Measurements from ENCODE around the gene CNTN5.
"Not testable (repeated sequence)": the region's sequence is repeated elsewhere in the genome, so short reads cannot be mapped to it uniquely, and the experiment has no call there.

The CNTN5 gene

DNA sequence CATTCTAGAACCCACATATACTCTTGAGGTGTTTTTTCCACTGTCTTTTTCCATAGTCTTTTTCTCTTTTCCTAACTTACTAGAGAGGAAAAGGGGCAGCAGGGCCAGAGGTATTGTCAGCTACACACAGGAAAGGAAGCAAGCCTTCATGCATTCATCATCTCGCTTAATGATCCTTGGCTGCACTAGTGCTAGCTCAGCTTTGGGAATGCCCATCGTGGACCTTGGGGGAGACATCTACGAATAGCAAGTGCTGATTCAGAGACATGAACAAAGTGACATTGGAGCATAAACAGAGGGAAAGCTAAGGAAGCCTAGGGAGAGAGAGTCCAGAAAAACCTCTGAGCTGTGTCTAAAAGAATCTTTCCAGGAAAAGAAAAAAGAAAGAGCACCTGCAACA lies 1200.1 kb downstream of the CNTN5 start:
- H2AFZ ChIP-seq (ENCODE audit: low read length, unreplicated experiment): no peak overlapping the region
- no peaks in the 10 kb centered on the region for H3K27me3 ChIP-seq (ENCODE audit: insufficient read depth, low read length)
- no peak overlapping the region for H3K27ac ChIP-seq (ENCODE audit: low read depth, low read length)
- no peaks in the 10 kb centered on the region for H3K4me1 ChIP-seq (ENCODE audit: control insufficient read depth, insufficient read depth, low read length, unreplicated experiment)
- H3K4me3 ChIP-seq (ENCODE audit: low read depth, low read length): no peak overlapping the region
- H3K79me2 ChIP-seq (ENCODE audit: control insufficient read depth, insufficient read depth, low read length, unreplicated experiment): no peaks in the 10 kb centered on the region
- no peaks in the 10 kb centered on the region for H3K36me3 ChIP-seq (ENCODE audit: insufficient read depth, low read length)

DNA sequence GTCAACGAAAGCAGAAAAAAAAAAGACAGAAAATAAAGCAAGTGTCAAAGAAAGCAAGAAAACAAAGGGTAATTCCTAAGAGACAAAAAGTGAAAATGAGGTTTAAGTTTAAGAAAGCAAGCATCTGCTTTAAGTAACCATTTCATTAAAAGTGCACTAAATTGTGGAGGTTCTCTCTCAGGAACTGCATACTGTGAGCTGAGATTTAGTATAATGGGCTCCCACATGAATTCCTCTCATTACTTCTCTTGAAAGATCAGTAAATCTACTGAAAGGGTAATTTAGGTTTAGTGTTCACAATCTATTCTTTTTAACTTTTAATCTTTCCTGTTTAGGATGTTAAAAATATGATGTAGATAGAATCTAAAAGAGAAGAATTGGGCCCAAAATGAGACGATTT lies 1201.0 kb downstream of the CNTN5 start:
- Histone ChIP-seq H3K27me3 (ENCODE audit: insufficient read depth, low read length) (no peaks in the 10 kb centered on the region), H2AFZ (ENCODE audit: low read length, unreplicated experiment) (no peak overlapping the region), H3K36me3 (ENCODE audit: insufficient read depth, low read length) (no peaks in the 10 kb centered on the region), H3K4me3 (ENCODE audit: low read depth, low read length) (no peak overlapping the region), H3K27ac (ENCODE audit: low read depth, low read length) (no peak overlapping the region), H3K79me2 (ENCODE audit: control insufficient read depth, insufficient read depth, low read length, unreplicated experiment) (no peaks in the 10 kb centered on the region), H3K4me1 (ENCODE audit: control insufficient read depth, insufficient read depth, low read length, unreplicated experiment) (no peaks in the 10 kb centered on the region)

DNA sequence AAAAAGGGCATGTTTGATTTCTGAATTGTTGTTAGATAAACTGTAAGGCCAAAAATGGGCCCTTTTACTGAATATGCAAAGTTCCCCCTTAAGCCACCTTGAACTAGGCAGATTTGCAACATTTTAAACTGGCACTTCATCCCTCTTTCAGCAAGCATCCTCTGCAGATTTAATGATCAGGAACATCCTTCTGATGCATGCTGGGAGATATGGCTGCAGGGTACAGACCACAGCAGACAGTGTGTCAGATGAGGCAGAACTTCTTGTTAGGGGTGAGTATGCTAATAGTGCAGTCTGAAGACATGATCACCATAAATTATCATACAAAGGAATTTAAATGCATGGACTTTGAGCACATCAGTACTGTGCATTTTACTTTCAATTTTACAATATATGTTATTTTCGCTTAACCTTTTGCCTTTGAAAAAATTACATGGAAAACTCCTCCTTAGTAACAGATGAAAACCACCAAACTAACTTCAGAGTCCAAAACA lies 1203.8 kb downstream of the CNTN5 start:
- no peaks in the 10 kb centered on the region for H3K36me3 ChIP-seq (ENCODE audit: insufficient read depth, low read length)
- H2AFZ ChIP-seq (ENCODE audit: low read length, unreplicated experiment): no peak overlapping the region
- H3K79me2 ChIP-seq (ENCODE audit: control insufficient read depth, insufficient read depth, low read length, unreplicated experiment): no peaks in the 10 kb centered on the region
- no peak overlapping the region for H3K4me3 ChIP-seq (ENCODE audit: low read depth, low read length)
- H3K27ac ChIP-seq (ENCODE audit: low read depth, low read length): no peak overlapping the region
- H3K4me1 ChIP-seq (ENCODE audit: control insufficient read depth, insufficient read depth, low read length, unreplicated experiment): no peaks in the 10 kb centered on the region
- no peaks in the 10 kb centered on the region for H3K27me3 ChIP-seq (ENCODE audit: insufficient read depth, low read length)

DNA sequence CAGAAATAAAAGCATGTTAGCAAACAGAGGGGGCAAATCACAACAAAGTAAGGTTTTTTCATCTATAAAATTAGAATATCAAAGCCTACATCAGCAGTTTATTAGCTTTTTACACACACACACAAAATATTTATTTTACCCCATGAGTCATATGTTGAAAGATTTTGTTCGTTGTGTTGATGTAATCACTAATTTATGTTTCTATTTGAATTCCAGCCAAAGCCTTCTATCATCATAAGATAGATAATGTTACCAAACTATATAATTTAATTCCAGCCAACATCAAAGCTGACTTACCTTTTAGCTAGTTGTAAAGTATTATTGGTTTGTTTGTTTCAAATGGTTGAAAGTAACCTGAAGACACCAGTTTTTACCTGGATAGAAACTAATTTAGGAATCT lies 1208.3 kb downstream of the CNTN5 start:
- Histone ChIP-seq H2AFZ (ENCODE audit: low read length, unreplicated experiment) (no peak overlapping the region), H3K4me1 (ENCODE audit: control insufficient read depth, insufficient read depth, low read length, unreplicated experiment) (no peaks in the 10 kb centered on the region), H3K27me3 (ENCODE audit: insufficient read depth, low read length) (no peaks in the 10 kb centered on the region), H3K79me2 (ENCODE audit: control insufficient read depth, insufficient read depth, low read length, unreplicated experiment) (no peaks in the 10 kb centered on the region), H3K27ac (ENCODE audit: low read depth, low read length) (no peak overlapping the region), H3K36me3 (ENCODE audit: insufficient read depth, low read length) (no peaks in the 10 kb centered on the region), H3K4me3 (ENCODE audit: low read depth, low read length) (no peak overlapping the region)

DNA sequence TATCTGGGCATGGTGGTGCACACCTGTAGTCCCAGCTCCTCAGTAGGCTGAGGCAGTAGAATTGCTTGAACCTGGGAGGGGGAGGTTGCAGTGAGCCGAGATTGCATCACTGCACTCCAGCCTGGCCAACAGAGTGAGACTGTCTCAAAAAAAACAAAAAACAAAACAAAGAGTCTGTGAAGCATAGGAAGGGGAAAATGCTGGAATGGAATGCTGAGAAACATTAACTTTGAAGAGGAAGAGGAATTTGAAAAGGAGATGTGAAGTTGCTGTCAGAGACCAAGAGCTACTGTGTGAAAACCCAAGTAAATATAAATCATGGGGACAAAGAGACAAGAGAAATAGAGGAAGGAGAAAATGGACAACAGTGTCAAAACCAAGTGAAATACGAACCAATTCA lies 1211.3 kb downstream of the CNTN5 start:
- Histone ChIP-seq H3K79me2 (ENCODE audit: control insufficient read depth, insufficient read depth, low read length, unreplicated experiment) (no peaks in the 10 kb centered on the region), H2AFZ (ENCODE audit: low read length, unreplicated experiment) (no peak overlapping the region), H3K4me3 (ENCODE audit: low read depth, low read length) (no peak overlapping the region), H3K4me1 (ENCODE audit: control insufficient read depth, insufficient read depth, low read length, unreplicated experiment) (no peaks in the 10 kb centered on the region), H3K27ac (ENCODE audit: low read depth, low read length) (no peak overlapping the region), H3K36me3 (ENCODE audit: insufficient read depth, low read length) (no peaks in the 10 kb centered on the region), H3K27me3 (ENCODE audit: insufficient read depth, low read length) (no peaks in the 10 kb centered on the region)

DNA sequence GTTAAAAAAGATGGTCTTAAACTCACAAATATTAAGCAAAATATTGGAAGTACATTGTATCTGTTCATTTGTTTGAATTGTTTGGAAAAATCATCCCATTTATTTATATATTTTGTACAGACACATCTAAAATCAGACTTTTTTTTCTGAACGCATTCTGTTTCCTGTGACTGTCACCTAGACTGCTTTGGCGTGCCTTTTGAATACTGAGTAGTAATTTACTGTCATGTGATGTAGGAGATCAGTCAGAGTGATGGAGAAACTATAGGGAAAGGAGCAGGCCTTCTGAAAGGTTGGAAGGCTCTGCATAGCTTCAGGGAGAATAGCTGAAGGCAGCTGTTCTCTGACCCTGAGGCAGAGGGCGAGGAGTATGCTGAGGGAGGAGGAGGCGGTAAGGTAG lies 1214.3 kb downstream of the CNTN5 start:
- Histone ChIP-seq H3K27ac (ENCODE audit: low read depth, low read length) (no peak overlapping the region), H3K4me3 (ENCODE audit: low read depth, low read length) (no peak overlapping the region), H3K36me3 (ENCODE audit: insufficient read depth, low read length) (no peaks in the 10 kb centered on the region), H2AFZ (ENCODE audit: low read length, unreplicated experiment) (no peak overlapping the region), H3K27me3 (ENCODE audit: insufficient read depth, low read length) (no peaks in the 10 kb centered on the region), H3K4me1 (ENCODE audit: control insufficient read depth, insufficient read depth, low read length, unreplicated experiment) (no peaks in the 10 kb centered on the region), H3K79me2 (ENCODE audit: control insufficient read depth, insufficient read depth, low read length, unreplicated experiment) (no peaks in the 10 kb centered on the region)

DNA sequence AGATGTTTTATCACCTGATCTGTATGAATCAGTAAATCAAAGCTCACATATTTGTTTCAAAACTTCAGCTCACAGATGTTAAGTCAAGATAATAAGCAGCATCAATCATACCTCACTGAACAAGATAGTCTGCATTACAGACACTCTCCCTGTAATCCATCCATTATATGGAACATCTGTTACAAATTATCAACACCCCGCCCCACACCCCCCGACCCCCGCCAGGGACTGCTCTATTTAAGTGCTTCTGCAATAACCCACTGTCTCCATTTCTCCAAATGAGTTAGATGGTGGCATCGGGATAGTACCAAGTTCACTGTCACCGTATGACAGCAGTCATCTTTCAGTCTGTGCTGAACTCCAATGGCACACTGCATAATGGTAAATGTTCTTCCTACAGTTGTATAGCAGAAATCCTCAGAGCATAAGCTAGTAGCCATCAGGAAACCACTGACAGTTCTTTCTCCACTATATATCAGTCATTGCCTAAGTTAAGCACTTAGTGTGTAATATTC lies 1219.3 kb downstream of the CNTN5 start:
- Histone ChIP-seq H3K4me1 (ENCODE audit: control insufficient read depth, insufficient read depth, low read length, unreplicated experiment) (no peaks in the 10 kb centered on the region), H2AFZ (ENCODE audit: low read length, unreplicated experiment) (no peak overlapping the region), H3K4me3 (ENCODE audit: low read depth, low read length) (no peak overlapping the region), H3K27ac (ENCODE audit: low read depth, low read length) (no peak overlapping the region), H3K27me3 (ENCODE audit: insufficient read depth, low read length) (no peaks in the 10 kb centered on the region), H3K36me3 (ENCODE audit: insufficient read depth, low read length) (no peaks in the 10 kb centered on the region), H3K79me2 (ENCODE audit: control insufficient read depth, insufficient read depth, low read length, unreplicated experiment) (no peaks in the 10 kb centered on the region)

DNA sequence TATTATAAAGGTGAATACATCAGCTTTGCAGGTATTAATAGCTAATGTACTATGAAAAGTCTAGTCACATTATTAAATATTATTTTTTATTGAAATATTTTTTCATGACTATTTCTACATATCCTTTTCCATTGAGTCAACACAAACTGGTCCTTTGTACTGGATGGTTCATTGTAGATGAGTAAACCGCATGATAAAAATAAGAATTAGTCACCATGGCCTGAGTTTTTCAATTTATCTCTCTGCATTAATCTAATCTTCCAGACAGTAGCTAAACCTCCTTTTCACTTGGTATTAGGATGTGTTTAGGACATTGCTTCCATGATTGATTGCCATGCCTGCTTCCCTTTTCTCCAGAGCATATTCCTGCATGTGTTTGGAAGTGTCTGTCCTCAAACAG lies 1227.0 kb downstream of the CNTN5 start:
- H3K4me3 ChIP-seq (ENCODE audit: low read depth, low read length): no peak overlapping the region
- H3K27ac ChIP-seq (ENCODE audit: low read depth, low read length): no peak overlapping the region
- no peaks in the 10 kb centered on the region for H3K27me3 ChIP-seq (ENCODE audit: insufficient read depth, low read length)
- H2AFZ ChIP-seq (ENCODE audit: low read length, unreplicated experiment): no peak overlapping the region
- no peaks in the 10 kb centered on the region for H3K36me3 ChIP-seq (ENCODE audit: insufficient read depth, low read length)
- no peaks in the 10 kb centered on the region for H3K4me1 ChIP-seq (ENCODE audit: control insufficient read depth, insufficient read depth, low read length, unreplicated experiment)
- no peaks in the 10 kb centered on the region for H3K79me2 ChIP-seq (ENCODE audit: control insufficient read depth, insufficient read depth, low read length, unreplicated experiment)

DNA sequence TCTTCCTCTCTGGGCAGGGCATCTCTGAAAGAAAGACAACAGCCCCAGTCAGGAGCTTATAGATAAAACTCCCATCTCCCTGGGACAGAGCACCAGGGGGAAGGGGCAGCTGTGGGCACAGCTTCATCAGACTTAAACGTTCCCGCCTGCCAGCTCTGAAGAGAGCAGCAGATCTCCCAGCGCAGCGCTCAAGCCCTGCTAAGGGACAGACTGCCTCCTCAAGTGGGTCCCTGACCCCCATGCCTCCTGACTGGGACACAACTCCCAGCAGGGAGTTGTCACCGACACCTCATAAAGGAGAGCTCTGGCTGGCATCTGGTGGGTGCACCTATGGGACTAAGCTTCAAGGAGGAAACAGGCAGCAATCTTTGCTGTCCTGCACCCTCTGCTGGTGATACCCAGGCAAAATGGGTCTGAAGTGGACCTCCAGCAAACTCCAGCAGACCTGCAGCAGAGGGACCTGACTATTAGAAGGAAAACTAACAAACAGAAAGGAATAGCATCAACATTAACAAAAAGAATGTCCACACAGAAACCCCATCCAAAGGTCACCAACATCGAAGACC lies 1236.6 kb downstream of the CNTN5 start:
- not testable (repeated sequence) for H3K27me3 ChIP-seq (ENCODE audit: insufficient read depth, low read length); H3K79me2 ChIP-seq (ENCODE audit: control insufficient read depth, insufficient read depth, low read length, unreplicated experiment); H2AFZ ChIP-seq (ENCODE audit: low read length, unreplicated experiment); H3K4me3 ChIP-seq (ENCODE audit: low read depth, low read length); H3K27ac ChIP-seq (ENCODE audit: low read depth, low read length); H3K4me1 ChIP-seq (ENCODE audit: control insufficient read depth, insufficient read depth, low read length, unreplicated experiment); H3K36me3 ChIP-seq (ENCODE audit: insufficient read depth, low read length)

DNA sequence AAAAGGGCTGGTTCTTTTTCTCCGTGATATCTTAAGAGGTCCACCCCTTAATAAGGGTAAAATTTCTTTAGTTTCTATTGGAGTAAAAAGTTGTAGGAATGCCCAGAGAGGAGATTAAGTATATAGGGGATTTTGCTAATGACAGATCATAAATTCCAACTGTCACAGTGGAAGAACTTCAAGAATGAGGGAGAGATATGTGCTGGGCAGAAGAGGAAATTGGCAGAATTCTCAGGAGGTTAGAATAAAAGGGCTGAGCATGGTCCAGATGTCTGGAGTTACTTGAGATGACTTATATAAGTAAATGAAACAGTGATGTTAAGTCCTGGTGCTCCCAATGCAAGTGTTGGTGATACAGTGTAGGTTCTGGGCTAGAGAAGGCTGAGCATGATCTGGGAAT lies 1248.8 kb downstream of the CNTN5 start:
- Histone ChIP-seq H3K79me2 (ENCODE audit: control insufficient read depth, insufficient read depth, low read length, unreplicated experiment) (no peaks in the 10 kb centered on the region), H3K4me1 (ENCODE audit: control insufficient read depth, insufficient read depth, low read length, unreplicated experiment) (no peaks in the 10 kb centered on the region), H3K4me3 (ENCODE audit: low read depth, low read length) (no peak overlapping the region), H3K27me3 (ENCODE audit: insufficient read depth, low read length) (no peaks in the 10 kb centered on the region), H3K27ac (ENCODE audit: low read depth, low read length) (no peak overlapping the region), H3K36me3 (ENCODE audit: insufficient read depth, low read length) (no peaks in the 10 kb centered on the region), H2AFZ (ENCODE audit: low read length, unreplicated experiment) (no peak overlapping the region)

DNA sequence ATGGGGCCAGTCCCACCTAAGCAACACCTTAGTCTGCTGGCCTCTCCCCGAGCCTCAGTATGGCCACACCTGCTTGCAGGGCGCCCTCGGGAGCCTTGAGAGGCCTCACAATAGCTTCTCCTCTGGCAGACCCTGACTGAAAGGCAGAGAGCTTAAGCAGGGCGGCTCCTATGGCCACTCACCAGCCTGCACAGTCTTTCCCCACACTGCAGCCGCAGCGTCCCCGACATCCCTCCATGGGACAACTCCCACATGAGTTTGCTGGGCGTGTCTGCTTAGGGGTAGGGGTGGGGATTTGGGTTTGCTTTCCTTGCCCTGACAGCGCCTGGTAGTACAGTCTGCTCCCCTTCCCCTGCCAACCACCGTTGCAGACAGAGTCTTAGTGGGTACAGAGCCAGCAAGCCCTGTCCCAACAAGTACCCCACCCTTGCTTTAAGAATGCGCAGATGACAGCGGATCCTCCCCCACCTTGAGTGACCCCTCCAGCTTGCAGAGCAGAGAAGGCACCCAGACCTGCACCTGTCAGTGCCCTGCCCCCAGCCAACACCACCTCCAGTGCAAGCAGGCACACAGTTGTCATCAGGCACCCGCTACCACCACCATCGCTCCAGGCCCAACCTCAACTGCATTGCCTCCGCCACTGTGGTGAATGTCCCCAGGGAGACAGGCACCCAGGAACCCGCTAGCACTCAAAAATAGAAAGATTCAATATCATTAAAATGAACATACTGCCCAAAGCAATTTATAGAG lies 1252.5 kb downstream of the CNTN5 start:
- H3K27ac ChIP-seq (ENCODE audit: low read depth, low read length): no peak overlapping the region

More for the DNA sequence above, 1252.5 kb downstream of the CNTN5 start:
- Histone ChIP-seq H3K36me3 (ENCODE audit: insufficient read depth, low read length) (no peaks in the 10 kb centered on the region), H3K27me3 (ENCODE audit: insufficient read depth, low read length) (no peaks in the 10 kb centered on the region), H3K4me1 (ENCODE audit: control insufficient read depth, insufficient read depth, low read length, unreplicated experiment) (no peaks in the 10 kb centered on the region), H3K4me3 (ENCODE audit: low read depth, low read length) (no peak overlapping the region), H3K79me2 (ENCODE audit: control insufficient read depth, insufficient read depth, low read length, unreplicated experiment) (no peaks in the 10 kb centered on the region), H2AFZ (ENCODE audit: low read length, unreplicated experiment) (no peak overlapping the region)

Measured in ACC112 (cell line).